Stimulated activated effector memory CD8-positive, alpha-beta T cell treated with anti-CD3 and anti-CD28 coated beads, Interleukin-12 subunit alpha, Interleukin-12 subunit beta, amount 100 ng/mL, for 72 hours (primary cell): ENCODE measurements around the gene CCNYL1.
A peak's percentile ranks its signal among the peaks of the same experiment; 100 is the strongest.

Experiments
- ATAC-seq: fragments of 150-1000 bp; cut with Tn5 transposase; 2 replicates; pipeline ENCODE4 v1.10.0; 2021
- DNase-seq, 2 donors: peaks; one replicate each; pipeline ENCODE4 v3.0.0; 2021 to 2022; ENCODE audit warnings: low spot score in 2 of 2
- H3K27ac Mint-ChIP-seq: one replicate; pipeline ENCODE4 v1.8.0; 2022; ENCODE audit warnings: mild to moderate bottlenecking, mixed read lengths
- H3K36me3 Mint-ChIP-seq: one replicate; pipeline ENCODE4 v1.8.0; 2022; ENCODE audit warnings: mild to moderate bottlenecking, mixed read lengths
- H3K4me1 Mint-ChIP-seq: one replicate; pipeline ENCODE4 v1.8.0; 2022; ENCODE audit warnings: mixed read lengths
- H3K4me3 Mint-ChIP-seq: one replicate; pipeline ENCODE4 v1.8.0; 2022; ENCODE audit warnings: mild to moderate bottlenecking, mixed read lengths
- H3K9me3 Mint-ChIP-seq: one replicate; pipeline ENCODE4 v1.8.0; 2022; ENCODE audit warnings: mixed read lengths

Gene CCNYL1

GRCh38 chr2:207764096-207764630 lies 52.7 kb downstream of the CCNYL1 start:
- no peak for ATAC-seq

GRCh38 chr2:207765547-207765946 lies 54.1 kb downstream of the CCNYL1 start:
- no peak for DNase-seq
- H3K36me3 Mint-ChIP-seq: peaks cover 8% of the 10 kb centered on the region
- no peak overlapping the region for H3K27ac Mint-ChIP-seq
- H3K4me3 Mint-ChIP-seq: no peak overlapping the region
- H3K4me1 Mint-ChIP-seq: peaks cover 22% of the 10 kb centered on the region
- no peaks in the 10 kb centered on the region for H3K9me3 Mint-ChIP-seq
- no peak for ATAC-seq

More at GRCh38 chr2:207764096-207764630, 52.7 kb downstream of the CCNYL1 start:
- DNase-seq: no peak
- Mint-ChIP-seq H3K4me1 (peaks cover 16% of the 10 kb centered on the region), H3K36me3 (peaks cover 8% of the 10 kb centered on the region), H3K27ac (no peak overlapping the region), H3K4me3 (no peak overlapping the region), H3K9me3 (no peaks in the 10 kb centered on the region)

- Mint-ChIP-seq H3K4me1 (peaks cover 28% of the 10 kb centered on the region), H3K9me3 (no peaks in the 10 kb centered on the region)
- no peak for DNase-seq
Observed at GRCh38 chr2:207766041-207766551, 54.7 kb downstream of the CCNYL1 start.

GRCh38 chr2:207766697-207767460 lies 55.4 kb downstream of the CCNYL1 start:
- H3K9me3 Mint-ChIP-seq: no peaks in the 10 kb centered on the region

More at GRCh38 chr2:207766041-207766551, 54.7 kb downstream of the CCNYL1 start:
- Mint-ChIP-seq H3K4me3 (peak overlapping the region; percentile 83), H3K36me3 (peaks cover 8% of the 10 kb centered on the region), H3K27ac (no peak overlapping the region)
- ATAC-seq: no peak

GRCh38 chr2:207767461-207768167 lies 56.2 kb downstream of the CCNYL1 start:
- Mint-ChIP-seq H3K4me1 (peaks cover 29% of the 10 kb centered on the region), H3K36me3 (peaks cover 8% of the 10 kb centered on the region), H3K9me3 (no peaks in the 10 kb centered on the region), H3K27ac (peak overlapping the region; percentile 75), H3K4me3 (peak overlapping the region; percentile 83)
- DNase-seq (no peak), ATAC-seq (no peak)

More at GRCh38 chr2:207766697-207767460, 55.4 kb downstream of the CCNYL1 start:
- no peak for DNase-seq
- no peak for ATAC-seq
- Mint-ChIP-seq H3K4me1 (peaks cover 29% of the 10 kb centered on the region), H3K36me3 (peaks cover 8% of the 10 kb centered on the region), H3K4me3 (peak overlapping the region; percentile 83), H3K27ac (peak overlapping the region; percentile 75)

GRCh38 chr2:207768168-207768865 lies 56.9 kb downstream of the CCNYL1 start:
- ATAC-seq (peak; percentile 9), DNase-seq (peak; percentile 7 to 68)
- no peaks in the 10 kb centered on the region for H3K9me3 Mint-ChIP-seq
- H3K4me1 Mint-ChIP-seq: peaks cover 29% of the 10 kb centered on the region
- H3K27ac Mint-ChIP-seq: no peak overlapping the region
- H3K36me3 Mint-ChIP-seq: peaks cover 8% of the 10 kb centered on the region
- peak overlapping the region; percentile 83 for H3K4me3 Mint-ChIP-seq

- peak overlapping the region; percentile 83 for H3K4me3 Mint-ChIP-seq
- H3K36me3 Mint-ChIP-seq: peaks cover 8% of the 10 kb centered on the region
- no peaks in the 10 kb centered on the region for H3K9me3 Mint-ChIP-seq
- H3K4me1 Mint-ChIP-seq: peaks cover 29% of the 10 kb centered on the region
- no peak overlapping the region for H3K27ac Mint-ChIP-seq
- DNase-seq (peak; percentile 36 to 74), ATAC-seq (peak; percentile 43)
Observed at GRCh38 chr2:207768866-207769596, 57.6 kb downstream of the CCNYL1 start.

GRCh38 chr2:207770602-207771404 lies 59.4 kb downstream of the CCNYL1 start:
- Mint-ChIP-seq H3K27ac (peak overlapping the region; percentile 26), H3K4me3 (peak overlapping the region; percentile 83), H3K9me3 (no peaks in the 10 kb centered on the region), H3K4me1 (peaks cover 29% of the 10 kb centered on the region), H3K36me3 (peaks cover 8% of the 10 kb centered on the region)
- ATAC-seq (no peak), DNase-seq (peak in 1 of 2 donors; percentile 53)

GRCh38 chr2:207771421-207771820 lies 60.0 kb downstream of the CCNYL1 start:
- DNase-seq (no peak), ATAC-seq (no peak)
- Mint-ChIP-seq H3K4me1 (peaks cover 29% of the 10 kb centered on the region), H3K36me3 (peaks cover 8% of the 10 kb centered on the region), H3K4me3 (peak overlapping the region; percentile 83), H3K9me3 (no peaks in the 10 kb centered on the region), H3K27ac (no peak overlapping the region)

GRCh38 chr2:207772081-207772843 lies 60.8 kb downstream of the CCNYL1 start:
- no peak overlapping the region for H3K4me3 Mint-ChIP-seq
- H3K4me1 Mint-ChIP-seq: peaks cover 25% of the 10 kb centered on the region
- peak in 1 of 2 donors; percentile 62 for DNase-seq
- peaks cover 4% of the 10 kb centered on the region for H3K36me3 Mint-ChIP-seq
- ATAC-seq: no peak
- H3K9me3 Mint-ChIP-seq: no peaks in the 10 kb centered on the region
- H3K27ac Mint-ChIP-seq: no peak overlapping the region

- Mint-ChIP-seq H3K4me3 (no peak overlapping the region), H3K4me1 (peaks cover 19% of the 10 kb centered on the region), H3K27ac (no peak overlapping the region), H3K9me3 (no peaks in the 10 kb centered on the region), H3K36me3 (no peaks in the 10 kb centered on the region)
- DNase-seq (no peak), ATAC-seq (no peak)
Observed at GRCh38 chr2:207772844-207773205, 61.4 kb downstream of the CCNYL1 start.

- Mint-ChIP-seq H3K4me1 (peaks cover 7% of the 10 kb centered on the region), H3K9me3 (no peaks in the 10 kb centered on the region), H3K36me3 (no peaks in the 10 kb centered on the region), H3K4me3 (no peak overlapping the region), H3K27ac (no peak overlapping the region)
- ATAC-seq (no peak), DNase-seq (no peak)
Observed at GRCh38 chr2:207775473-207775872, 64.0 kb downstream of the CCNYL1 start.

GRCh38 chr2:207777124-207777523 lies 65.7 kb downstream of the CCNYL1 start:
- Mint-ChIP-seq H3K4me3 (no peak overlapping the region), H3K27ac (no peak overlapping the region), H3K4me1 (no peaks in the 10 kb centered on the region), H3K36me3 (no peaks in the 10 kb centered on the region), H3K9me3 (no peaks in the 10 kb centered on the region)
- ATAC-seq (peak; percentile 16), DNase-seq (no peak)
